Sigmoid colon (tissue), 4 donors: ENCODE measurements around the gene SYNE2.

Experiments used
- CTCF ChIP-seq, 4 experiments: fragments of 450-650 bp in 3 of 4; fragments of 200-600 bp in 1 of 4; IDR thresholded peaks; one replicate each; pipeline ENCODE4 v1.5.1; 2016 to 2019; ENCODE audit warnings: antibody characterized with exemption in 4 of 4, mild to moderate bottlenecking in 3 of 4, moderate library complexity in 2 of 4
- POLR2A ChIP-seq, 2 donors: fragments of 450-650 bp; IDR thresholded peaks; one replicate each; pipeline ENCODE4 v1.6.1; 2016; ENCODE audit warnings: antibody characterized with exemption in 2 of 2, mild to moderate bottlenecking in 2 of 2, moderate library complexity in 2 of 2
- POLR2AphosphoS5 ChIP-seq, 4 donors: sonication (generic); formaldehyde crosslinking; IDR thresholded peaks; one replicate each; pipeline ENCODE4 v1.6.1; 2017; ENCODE audit warnings: antibody characterized with exemption in 4 of 4

DNA sequence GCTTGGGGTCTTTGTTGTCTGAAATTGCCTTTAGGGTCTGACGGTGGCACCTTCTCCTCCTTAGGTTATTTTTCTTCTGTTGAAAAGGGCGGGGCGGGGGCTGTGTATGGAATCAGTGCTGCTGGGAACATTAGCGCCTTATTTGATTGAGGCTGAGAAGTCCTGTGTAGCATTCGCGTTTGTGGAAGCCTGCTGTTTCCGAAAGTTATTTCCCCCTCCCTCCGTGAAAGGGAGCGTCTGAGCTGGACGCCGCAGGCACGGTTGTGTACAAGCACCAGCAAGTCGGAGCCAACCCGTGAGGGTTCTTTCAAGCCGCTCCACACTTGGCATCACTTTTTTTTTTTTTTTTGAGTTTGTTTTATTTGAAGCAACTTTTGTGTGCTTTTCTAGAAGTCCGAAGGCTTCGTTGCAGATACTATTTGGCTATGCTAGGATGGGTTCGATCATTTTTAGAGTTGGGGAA, 1.1 kb downstream of the SYNE2 start:
- no peak for TF ChIP-seq POLR2A (IDR thresholded peaks at IDR 0.05)
- no peak for TF ChIP-seq CTCF (IDR thresholded peaks at IDR 0.05)
- TF ChIP-seq POLR2AphosphoS5 (IDR thresholded peaks at IDR 0.05) = peak; percentile 11 to 31 (median 16)
